ACC112 (cell line): ENCODE measurements around the gene ZNF555.

ENCODE experiments used
- H2AFZ ChIP-seq: fragments of 200-600 bp; sonication (generic); one replicate; pipeline ENCODE4 v1.6.0; 2017; ENCODE audit warnings: antibody characterized with exemption, low read length; ENCODE audit not compliant: unreplicated experiment
- H3K27ac ChIP-seq: fragments of 200-600 bp; sonication (generic); 2 replicates; pipeline ENCODE4 v1.5.1; 2014; ENCODE audit warnings: low read depth, mild to moderate bottlenecking, antibody characterized with exemption, low read length, moderate library complexity
- H3K27me3 ChIP-seq: fragments of 200-600 bp; sonication (generic); 2 replicates; pipeline ENCODE4 v1.6.1; 2014; ENCODE audit warnings: mild to moderate bottlenecking, antibody characterized with exemption, low read length, moderate library complexity, mixed read lengths; ENCODE audit not compliant: insufficient read depth
- H3K36me3 ChIP-seq: fragments of 200-600 bp; sonication (generic); 2 replicates; pipeline ENCODE4 v1.6.1; 2016; ENCODE audit warnings: mild to moderate bottlenecking, antibody characterized with exemption, low read length, moderate library complexity, mixed read lengths; ENCODE audit not compliant: insufficient read depth
- H3K4me1 ChIP-seq: fragments of 200-600 bp; sonication (generic); one replicate; pipeline ENCODE4 v1.6.1; 2016; ENCODE audit warnings: low read length, mixed read lengths; ENCODE audit not compliant: insufficient read depth, unreplicated experiment, control insufficient read depth
- H3K4me3 ChIP-seq: fragments of 200-600 bp; sonication (generic); 2 replicates; pipeline ENCODE4 v1.5.1; 2014; ENCODE audit warnings: mild to moderate bottlenecking, low read depth, low read length
- H3K79me2 ChIP-seq: fragments of 200-600 bp; sonication (generic); one replicate; pipeline ENCODE4 v1.6.0; 2016; ENCODE audit warnings: low read length; ENCODE audit not compliant: control insufficient read depth, unreplicated experiment, insufficient read depth

ZNF555 gene

DNA sequence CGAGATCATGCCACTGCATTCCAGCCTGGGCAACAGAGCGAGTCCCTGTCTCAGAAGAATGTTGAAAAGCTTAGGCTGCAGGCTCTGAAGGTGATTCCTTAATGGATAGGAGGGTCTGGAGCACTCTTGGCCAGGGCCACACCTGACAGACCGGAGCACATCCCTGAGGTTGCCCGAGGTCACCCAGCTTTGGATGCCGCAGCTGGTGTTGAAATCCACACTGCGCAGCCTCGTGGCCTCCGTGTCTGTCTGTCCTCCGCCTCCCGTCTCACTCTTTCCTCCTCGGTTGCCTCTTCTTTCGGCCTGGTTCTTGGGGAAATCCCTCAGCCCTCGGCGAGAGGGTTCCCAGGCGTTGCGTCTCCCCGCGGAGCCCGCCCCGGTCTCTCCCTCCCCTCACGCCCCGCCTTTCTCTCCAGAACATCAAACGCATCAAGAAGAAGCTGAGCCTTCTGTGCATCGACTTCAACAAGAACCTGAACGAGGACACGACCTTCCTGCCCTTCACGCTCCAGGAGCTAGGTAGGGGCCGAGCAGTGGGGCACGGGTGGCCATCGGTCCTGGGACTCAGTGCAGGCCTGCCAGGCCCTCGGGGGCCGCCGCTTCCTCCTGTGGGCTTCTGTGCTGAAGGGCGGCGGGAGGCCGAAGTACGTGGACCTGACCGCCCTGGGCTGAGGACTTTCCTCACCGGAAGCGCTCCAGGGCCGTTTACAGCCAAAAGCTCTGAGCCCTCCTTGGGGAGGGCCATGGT, 41.8 kb upstream of the ZNF555 start:
- Histone ChIP-seq H3K27me3 (no peaks in the 10 kb centered on the region), H3K4me1 (no peaks in the 10 kb centered on the region), H2AFZ (no peak overlapping the region), H3K4me3 (no peak overlapping the region), H3K27ac (no peak overlapping the region), H3K36me3 (peaks cover 7% of the 10 kb centered on the region; the same call in 1 of the 2 replicates), H3K79me2 (no peaks in the 10 kb centered on the region)

DNA sequence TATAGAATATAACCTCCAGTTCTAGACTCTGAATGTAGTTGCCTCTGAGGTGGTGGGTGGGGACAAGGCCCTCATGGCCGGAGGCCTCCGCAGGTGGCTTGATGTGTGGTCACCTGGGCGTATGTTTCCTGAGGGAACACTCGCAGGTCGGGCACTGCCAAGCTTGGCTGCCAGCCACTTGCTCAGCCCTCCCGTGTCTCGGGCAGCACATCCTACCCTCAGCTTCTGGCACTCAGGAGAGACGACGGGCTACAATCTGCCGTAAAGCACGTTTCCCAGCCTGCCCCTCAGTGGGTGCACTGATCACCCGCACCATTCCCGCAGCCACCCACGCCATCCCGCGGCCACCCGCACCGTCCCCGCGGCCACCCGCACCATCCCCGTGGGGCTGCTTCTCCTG, 40.8 kb upstream of the ZNF555 start:
- H3K4me1 ChIP-seq = no peaks in the 10 kb centered on the region

GRCh38 chr19:2802826-2803225, 38.4 kb upstream of the ZNF555 start:
- no peaks in the 10 kb centered on the region for H3K27me3 ChIP-seq
- no peak overlapping the region for H3K4me3 ChIP-seq
- H3K27ac ChIP-seq = no peak overlapping the region
- H3K4me1 ChIP-seq = no peaks in the 10 kb centered on the region
- H2AFZ ChIP-seq = no peak overlapping the region
- H3K36me3 ChIP-seq = peaks cover 5% of the 10 kb centered on the region; the same call in 1 of the 2 replicates
- no peaks in the 10 kb centered on the region for H3K79me2 ChIP-seq

More for the DNA sequence above, 40.8 kb upstream of the ZNF555 start:
- H2AFZ ChIP-seq = no peak overlapping the region
- peaks cover 7% of the 10 kb centered on the region; the same call in 1 of the 2 replicates for H3K36me3 ChIP-seq
- no peak overlapping the region for H3K4me3 ChIP-seq
- H3K27me3 ChIP-seq = no peaks in the 10 kb centered on the region
- no peak overlapping the region for H3K27ac ChIP-seq
- H3K79me2 ChIP-seq = no peaks in the 10 kb centered on the region

DNA sequence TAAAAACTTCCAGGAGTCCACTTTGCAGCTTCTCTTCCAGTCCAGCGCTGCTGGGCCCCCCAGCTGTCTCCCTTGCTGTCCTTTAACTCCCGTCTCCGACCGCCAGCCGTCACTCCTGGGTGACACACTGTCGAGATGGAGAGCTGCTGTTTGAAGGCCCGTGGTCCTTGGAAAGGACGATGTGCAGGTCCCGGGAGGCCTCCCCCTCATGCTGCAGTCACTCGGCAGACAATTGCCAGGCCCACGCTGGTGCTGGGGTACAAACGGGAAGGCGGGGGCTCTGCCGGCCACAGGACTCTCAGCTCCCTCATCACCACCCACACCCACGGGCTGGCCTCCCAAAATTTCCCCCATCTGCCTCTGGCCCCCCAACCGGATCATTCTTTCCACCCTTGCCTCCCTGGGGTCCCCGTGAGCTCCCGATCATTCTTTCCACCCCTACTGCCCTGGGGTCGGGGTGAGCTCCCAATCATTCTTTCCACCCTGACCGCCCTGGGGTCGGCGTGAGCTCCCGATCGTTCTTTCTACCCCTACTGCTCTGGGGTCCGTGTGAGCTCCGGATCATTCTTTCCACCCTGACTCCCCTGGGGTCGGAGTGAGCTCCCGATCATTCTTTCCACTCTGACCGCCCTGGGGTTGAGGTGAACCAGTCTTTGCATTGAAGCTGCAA, 37.7 kb upstream of the ZNF555 start:
- no peak overlapping the region for H3K4me3 ChIP-seq
- H3K4me1 ChIP-seq = no peaks in the 10 kb centered on the region
- no peak overlapping the region for H2AFZ ChIP-seq
- H3K27ac ChIP-seq = no peak overlapping the region
- H3K79me2 ChIP-seq = no peaks in the 10 kb centered on the region
- H3K36me3 ChIP-seq = peaks cover 5% of the 10 kb centered on the region; the same call in 1 of the 2 replicates
- H3K27me3 ChIP-seq = no peaks in the 10 kb centered on the region

DNA sequence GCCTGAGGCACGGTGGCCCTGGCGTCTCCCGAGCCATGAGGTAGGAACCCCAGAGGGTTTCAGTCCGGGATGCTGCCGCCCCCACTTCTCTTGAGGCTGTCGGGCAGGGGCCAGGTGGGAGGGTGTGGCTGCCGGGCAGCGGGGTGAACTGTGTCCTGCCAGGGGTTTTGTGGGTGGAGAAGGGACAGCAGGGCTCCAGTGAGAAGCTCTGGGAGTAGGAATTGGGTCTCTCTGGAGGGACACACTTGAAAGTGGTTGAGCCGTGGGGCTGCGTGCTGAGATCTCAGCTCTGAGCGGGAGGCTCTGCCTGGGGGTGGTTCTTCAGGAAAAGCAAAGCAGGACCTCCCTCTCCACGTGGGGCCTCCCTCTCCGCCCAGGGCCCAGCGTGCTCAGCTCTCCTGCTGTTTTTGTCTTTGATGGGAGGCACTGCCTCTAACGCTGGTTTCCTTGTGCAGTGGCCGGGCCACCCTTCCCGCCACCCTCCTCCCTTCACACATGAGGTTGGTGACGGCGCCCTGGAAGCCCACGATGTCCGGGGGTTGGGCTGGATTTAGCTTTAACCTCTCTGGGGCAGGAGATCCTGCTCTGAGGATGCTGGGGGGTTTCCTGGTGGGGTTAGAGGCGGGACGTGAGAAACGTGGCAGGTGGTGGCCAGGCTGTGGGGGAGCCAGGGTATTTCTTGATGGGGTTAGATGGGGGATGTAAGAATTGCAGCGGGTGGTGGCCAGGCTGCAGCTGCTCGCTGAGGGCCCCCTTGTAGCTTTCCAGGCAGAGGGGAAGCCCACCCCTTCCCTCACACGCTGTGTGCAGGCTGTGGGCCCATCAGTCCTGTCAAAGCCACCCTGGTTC, 36.9 kb upstream of the ZNF555 start:
- Histone ChIP-seq H3K27ac (no peak overlapping the region), H3K4me3 (no peak overlapping the region), H2AFZ (no peak overlapping the region), H3K79me2 (no peaks in the 10 kb centered on the region), H3K36me3 (peaks cover 5% of the 10 kb centered on the region; the same call in 1 of the 2 replicates), H3K27me3 (no peaks in the 10 kb centered on the region), H3K4me1 (no peaks in the 10 kb centered on the region)

- no peaks in the 10 kb centered on the region for H3K27me3 ChIP-seq
- H2AFZ ChIP-seq = no peak overlapping the region
- no peaks in the 10 kb centered on the region for H3K79me2 ChIP-seq
- H3K36me3 ChIP-seq = peaks cover 5% of the 10 kb centered on the region; the same call in 1 of the 2 replicates
- no peaks in the 10 kb centered on the region for H3K4me1 ChIP-seq
- H3K4me3 ChIP-seq = no peak overlapping the region
- no peak overlapping the region for H3K27ac ChIP-seq
These were observed 35.9 kb upstream of the ZNF555 start for GRCh38 chr19:2805261-2805900.

DNA sequence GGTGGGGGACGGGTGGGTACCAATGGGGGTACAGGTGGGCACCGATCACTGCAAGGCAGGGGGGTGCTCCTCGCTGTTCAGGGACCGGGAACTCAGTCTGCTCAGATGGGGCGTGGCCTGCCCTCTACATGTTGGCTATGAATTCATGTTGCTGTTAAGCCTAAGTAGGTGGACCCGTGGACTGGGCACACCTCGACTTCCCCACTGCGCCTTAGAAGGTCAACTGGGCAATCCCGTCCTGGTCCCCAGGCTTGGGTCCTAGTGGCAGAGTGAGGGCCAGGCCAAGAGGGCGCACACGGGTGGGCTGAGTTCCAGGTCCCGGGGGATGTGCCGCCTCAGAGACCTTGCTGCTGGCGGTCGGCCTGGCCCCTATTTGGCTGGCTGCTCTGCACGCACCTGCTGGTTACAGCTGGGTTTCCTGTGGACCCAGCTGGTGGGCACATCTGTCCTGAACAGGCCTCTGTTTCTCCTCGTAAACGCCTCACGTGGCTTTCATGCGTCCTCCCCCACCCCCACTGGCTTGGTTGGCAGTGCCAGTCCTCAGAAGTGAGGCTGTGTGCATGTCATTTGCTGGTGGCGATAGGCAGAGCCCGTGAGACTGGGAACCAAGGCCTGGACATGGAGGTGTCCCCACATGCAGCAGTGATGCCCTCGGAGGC, 35.2 kb upstream of the ZNF555 start:
- Histone ChIP-seq H3K4me3 (no peak overlapping the region), H3K27me3 (no peaks in the 10 kb centered on the region), H3K36me3 (peaks cover 2% of the 10 kb centered on the region; the same call in 1 of the 2 replicates), H3K4me1 (no peaks in the 10 kb centered on the region), H3K79me2 (no peaks in the 10 kb centered on the region), H2AFZ (no peak overlapping the region), H3K27ac (no peak overlapping the region)

DNA sequence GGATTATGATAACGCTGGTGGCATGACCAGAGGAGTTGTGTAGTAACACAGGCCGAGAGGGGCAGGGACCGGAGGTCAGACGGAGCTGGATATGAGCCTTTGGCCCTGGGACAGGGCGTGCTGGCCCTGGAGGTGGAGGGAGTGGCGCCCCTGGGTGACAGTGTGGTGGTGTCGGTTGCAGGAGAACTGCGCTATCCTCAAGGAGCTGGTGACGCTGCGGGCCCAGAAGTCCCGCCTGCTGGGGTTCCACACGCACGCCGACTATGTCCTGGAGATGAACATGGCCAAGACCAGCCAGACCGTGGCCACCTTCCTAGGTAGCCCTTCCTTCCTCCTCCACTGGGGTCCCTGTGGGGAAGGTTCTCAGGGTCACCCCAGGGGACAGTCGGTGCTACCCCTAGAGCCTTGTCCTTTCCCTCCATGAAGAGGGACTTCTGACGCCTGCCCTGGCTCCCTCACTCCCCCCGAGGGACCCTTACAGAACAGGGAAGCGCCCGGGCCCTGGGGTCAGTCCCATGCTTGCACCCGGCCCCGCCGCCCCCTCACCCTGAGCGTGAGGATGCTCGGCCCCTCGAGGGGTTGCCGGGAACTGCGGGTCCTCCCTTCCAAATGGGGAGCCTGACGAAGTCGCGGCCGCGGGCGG, 34.4 kb upstream of the ZNF555 start:
- Histone ChIP-seq H3K4me3 (no peak overlapping the region), H3K27me3 (no peaks in the 10 kb centered on the region), H3K79me2 (no peaks in the 10 kb centered on the region), H3K27ac (no peak overlapping the region), H3K36me3 (no peaks in the 10 kb centered on the region), H3K4me1 (no peaks in the 10 kb centered on the region), H2AFZ (no peak overlapping the region)

GRCh38 chr19:2807379-2808128, 33.7 kb upstream of the ZNF555 start:
- Histone ChIP-seq H3K4me1 (no peaks in the 10 kb centered on the region), H3K36me3 (no peaks in the 10 kb centered on the region), H3K79me2 (no peaks in the 10 kb centered on the region), H3K4me3 (no peak overlapping the region), H2AFZ (no peak overlapping the region), H3K27ac (no peak overlapping the region), H3K27me3 (no peaks in the 10 kb centered on the region)
